Measurements from ENCODE around the gene CALM1.
A peak's percentile ranks its signal among the peaks of the same experiment; 100 is the strongest.
"Not testable (repeated sequence)": the region's sequence is repeated elsewhere in the genome, so short reads cannot be mapped to it uniquely, and the experiment has no call there.

Gene CALM1

GRCh38 chr14:90383126-90383730 lies 13.6 kb upstream of the CALM1 start:
- no peaks in the 10 kb centered on the region for H3K9me3 ChIP-seq (ENCODE audit: control insufficient read depth in 5 of 5, low read length in 5 of 5)
- H3K27me3 ChIP-seq (ENCODE audit: control insufficient read depth in 5 of 5, insufficient read depth in 4 of 5, low read length in 5 of 5) = no peaks in the 10 kb centered on the region
- peak overlapping the region; percentile 100 for H3K27ac ChIP-seq (ENCODE audit: low read depth, low read length)
- peak overlapping the region; percentile 88 to 99 (median 97) for H3K9ac ChIP-seq (ENCODE audit: low read length in 5 of 5)
- no peaks in the 10 kb centered on the region for H3K36me3 ChIP-seq (ENCODE audit: control insufficient read depth in 5 of 5, insufficient read depth in 5 of 5, low read length in 5 of 5)
- H3K4me3 ChIP-seq (ENCODE audit: low read depth in 1 of 5, low read length in 5 of 5) = peak overlapping the region; percentile 77 to 92 (median 86)
- H3K4me1 ChIP-seq (ENCODE audit: control insufficient read depth in 5 of 5, insufficient read depth in 5 of 5, low read length in 5 of 5) = peaks cover 5 to 48% (median 35%) of the 10 kb centered on the region in 5 donors

DNA sequence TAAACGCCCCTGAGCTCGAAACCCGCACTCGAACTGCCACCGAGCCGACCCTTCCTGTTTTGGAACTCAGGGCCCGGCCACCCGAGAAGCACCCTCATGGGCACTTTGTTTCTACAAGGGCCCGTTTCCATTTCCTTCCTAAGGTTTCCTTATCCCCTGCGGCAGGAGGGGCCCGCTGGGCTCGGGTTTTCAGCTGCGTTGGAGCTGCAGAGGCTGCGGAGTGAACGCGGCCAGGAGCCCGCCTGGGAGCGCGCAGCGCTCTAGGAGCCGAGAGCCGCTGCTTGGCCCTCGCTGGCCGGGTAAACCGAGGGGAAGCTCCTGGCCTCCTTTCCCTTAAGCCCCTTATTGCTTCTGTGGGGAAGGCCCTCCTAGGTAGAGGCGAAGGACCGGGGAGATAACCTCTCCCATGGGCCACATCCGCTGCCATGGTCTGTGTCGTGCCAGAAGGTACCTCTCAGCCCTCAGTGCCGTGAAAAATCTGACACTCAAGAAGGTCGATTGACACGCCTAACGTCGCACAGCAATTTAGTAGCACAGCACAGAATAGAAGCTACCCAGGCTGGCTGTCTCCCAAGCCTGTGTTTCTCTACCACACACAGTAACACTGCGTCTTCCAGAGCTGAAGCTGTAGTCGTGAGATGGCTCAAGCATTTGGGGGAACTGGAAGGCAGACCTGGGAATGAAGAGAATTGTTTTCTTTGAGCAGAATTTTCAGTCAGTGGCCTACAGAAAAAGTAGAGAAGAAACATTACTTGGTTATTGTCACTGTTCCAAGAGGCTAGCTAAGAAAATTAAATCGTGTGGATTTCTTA lies 12.9 kb upstream of the CALM1 start:
- Histone ChIP-seq H3K36me3 (ENCODE audit: control insufficient read depth in 5 of 5, insufficient read depth in 5 of 5, low read length in 5 of 5) (no peaks in the 10 kb centered on the region), H3K27me3 (ENCODE audit: control insufficient read depth in 5 of 5, insufficient read depth in 4 of 5, low read length in 5 of 5) (no peaks in the 10 kb centered on the region), H3K9ac (ENCODE audit: low read length in 5 of 5) (peak overlapping the region; percentile 78 to 91 (median 89)), H3K4me1 (ENCODE audit: control insufficient read depth in 5 of 5, insufficient read depth in 5 of 5, low read length in 5 of 5) (peaks cover 5 to 55% (median 40%) of the 10 kb centered on the region in 5 donors), H3K4me3 (ENCODE audit: low read depth in 1 of 5, low read length in 5 of 5) (peak overlapping the region; percentile 70 to 86 (median 77)), H3K9me3 (ENCODE audit: control insufficient read depth in 5 of 5, low read length in 5 of 5) (no peaks in the 10 kb centered on the region), H3K27ac (ENCODE audit: low read depth, low read length) (peak overlapping the region; percentile 100)

DNA sequence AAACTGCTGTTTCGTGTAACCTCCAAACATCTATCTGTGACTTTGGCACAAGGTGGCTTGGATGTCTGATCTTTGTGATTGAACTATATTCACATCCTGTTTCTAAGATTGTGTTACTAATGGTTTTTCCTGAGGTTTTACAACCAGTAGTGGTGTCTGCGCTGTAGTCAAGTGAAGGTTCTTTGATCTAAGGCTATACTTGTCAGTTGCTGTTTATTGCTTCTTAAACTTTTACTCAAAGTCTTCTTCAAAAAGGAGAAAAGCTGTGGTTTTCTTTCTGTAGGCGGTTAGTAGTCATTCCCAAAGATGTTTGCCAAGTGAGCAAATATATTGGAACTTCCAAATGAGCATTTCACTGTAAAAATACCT lies 12.3 kb upstream of the CALM1 start:
- Histone ChIP-seq H3K9me3 (ENCODE audit: control insufficient read depth in 5 of 5, low read length in 5 of 5) (no peaks in the 10 kb centered on the region), H3K27me3 (ENCODE audit: control insufficient read depth in 5 of 5, insufficient read depth in 4 of 5, low read length in 5 of 5) (no peaks in the 10 kb centered on the region), H3K36me3 (ENCODE audit: control insufficient read depth in 5 of 5, insufficient read depth in 5 of 5, low read length in 5 of 5) (no peaks in the 10 kb centered on the region), H3K27ac (ENCODE audit: low read depth, low read length) (peak overlapping the region; percentile 100), H3K4me1 (ENCODE audit: control insufficient read depth in 5 of 5, insufficient read depth in 5 of 5, low read length in 5 of 5) (peaks cover 5 to 55% (median 40%) of the 10 kb centered on the region in 5 donors), H3K4me3 (ENCODE audit: low read depth in 1 of 5, low read length in 5 of 5) (peak overlapping the region in 4 of 5 donors; percentile 71 to 86 (median 79)), H3K9ac (ENCODE audit: low read length in 5 of 5) (peak overlapping the region in 3 of 5 donors; percentile 57 to 90 (median 88))

DNA sequence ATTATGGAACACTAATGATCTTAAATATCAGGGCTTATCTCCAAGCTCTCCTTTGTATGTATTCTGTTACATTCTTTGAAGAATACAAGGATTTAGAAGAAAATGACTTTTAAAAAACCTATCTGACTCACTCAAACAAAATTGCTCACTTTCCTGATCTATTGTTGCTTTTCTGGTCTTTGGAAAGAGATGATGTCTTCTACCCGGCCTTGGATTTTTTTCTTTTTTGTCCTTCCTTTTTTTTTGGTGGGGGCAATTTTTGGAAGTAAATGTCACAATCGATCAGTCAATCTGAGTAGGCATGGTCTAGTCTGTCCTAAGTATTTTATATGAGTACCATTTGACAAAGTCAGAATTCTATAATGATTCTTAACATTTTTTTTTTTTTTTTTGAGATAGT lies 10.5 kb upstream of the CALM1 start:
- H3K9ac ChIP-seq (ENCODE audit: low read length in 5 of 5) = no peak overlapping the region
- no peaks in the 10 kb centered on the region for H3K27me3 ChIP-seq (ENCODE audit: control insufficient read depth in 5 of 5, insufficient read depth in 4 of 5, low read length in 5 of 5)
- H3K27ac ChIP-seq (ENCODE audit: low read depth, low read length) = no peak overlapping the region
- H3K9me3 ChIP-seq (ENCODE audit: control insufficient read depth in 5 of 5, low read length in 5 of 5) = no peaks in the 10 kb centered on the region
- H3K36me3 ChIP-seq (ENCODE audit: control insufficient read depth in 5 of 5, insufficient read depth in 5 of 5, low read length in 5 of 5) = no peaks in the 10 kb centered on the region
- no peak overlapping the region for H3K4me3 ChIP-seq (ENCODE audit: low read depth in 1 of 5, low read length in 5 of 5)
- H3K4me1 ChIP-seq (ENCODE audit: control insufficient read depth in 5 of 5, insufficient read depth in 5 of 5, low read length in 5 of 5) = peaks cover 5 to 50% (median 39%) of the 10 kb centered on the region in 5 donors

DNA sequence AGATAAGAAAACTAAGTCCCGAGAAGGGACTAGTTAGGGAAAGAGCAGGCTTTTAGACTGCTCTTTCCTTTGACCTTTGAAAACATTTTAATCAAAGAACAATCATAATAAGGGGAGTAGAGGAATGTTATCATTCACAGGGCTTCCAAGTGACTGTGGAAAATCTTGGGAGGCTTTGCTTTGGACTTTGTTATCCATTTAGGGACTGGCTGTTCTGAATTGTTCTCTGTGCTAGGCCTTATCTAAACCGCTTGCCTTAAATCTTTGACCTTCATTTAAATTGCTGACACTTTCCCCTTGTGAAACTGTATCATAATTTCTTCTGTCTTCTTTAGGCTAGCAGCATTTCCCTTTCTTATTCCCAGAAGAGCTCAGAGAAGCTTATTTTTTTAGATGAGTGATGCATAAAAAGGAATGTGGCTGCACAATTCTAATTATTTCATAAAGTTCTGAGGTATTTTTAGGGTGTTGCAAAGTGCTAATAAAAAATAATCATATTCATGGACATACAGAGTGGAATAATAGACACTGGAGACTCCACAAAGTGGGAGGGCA lies 9.5 kb upstream of the CALM1 start:
- H3K4me3 ChIP-seq (ENCODE audit: low read depth in 1 of 5, low read length in 5 of 5) = no peak overlapping the region
- H3K27ac ChIP-seq (ENCODE audit: low read depth, low read length) = peak overlapping the region; percentile 87
- peak overlapping the region in 1 of 5 donors; percentile 59 for H3K9ac ChIP-seq (ENCODE audit: low read length in 5 of 5)
- no peaks in the 10 kb centered on the region for H3K36me3 ChIP-seq (ENCODE audit: control insufficient read depth in 5 of 5, insufficient read depth in 5 of 5, low read length in 5 of 5)
- H3K4me1 ChIP-seq (ENCODE audit: control insufficient read depth in 5 of 5, insufficient read depth in 5 of 5, low read length in 5 of 5) = peaks cover 5 to 40% (median 29%) of the 10 kb centered on the region in 5 donors
- H3K9me3 ChIP-seq (ENCODE audit: control insufficient read depth in 5 of 5, low read length in 5 of 5) = no peaks in the 10 kb centered on the region
- H3K27me3 ChIP-seq (ENCODE audit: control insufficient read depth in 5 of 5, insufficient read depth in 4 of 5, low read length in 5 of 5) = no peaks in the 10 kb centered on the region

- Histone ChIP-seq H3K9me3 (ENCODE audit: control insufficient read depth in 5 of 5, low read length in 5 of 5) (no peaks in the 10 kb centered on the region), H3K27me3 (ENCODE audit: control insufficient read depth in 5 of 5, insufficient read depth in 4 of 5, low read length in 5 of 5) (no peaks in the 10 kb centered on the region), H3K4me3 (ENCODE audit: low read depth in 1 of 5, low read length in 5 of 5) (peak overlapping the region in 1 of 5 donors; percentile 4), H3K4me1 (ENCODE audit: control insufficient read depth in 5 of 5, insufficient read depth in 5 of 5, low read length in 5 of 5) (peaks cover 3 to 36% (median 23%) of the 10 kb centered on the region in 5 donors), H3K9ac (ENCODE audit: low read length in 5 of 5) (no peak overlapping the region), H3K27ac (ENCODE audit: low read depth, low read length) (peak overlapping the region; percentile 87), H3K36me3 (ENCODE audit: control insufficient read depth in 5 of 5, insufficient read depth in 5 of 5, low read length in 5 of 5) (no peaks in the 10 kb centered on the region)
Observed at GRCh38 chr14:90388437-90388836, 8.4 kb upstream of the CALM1 start.

DNA sequence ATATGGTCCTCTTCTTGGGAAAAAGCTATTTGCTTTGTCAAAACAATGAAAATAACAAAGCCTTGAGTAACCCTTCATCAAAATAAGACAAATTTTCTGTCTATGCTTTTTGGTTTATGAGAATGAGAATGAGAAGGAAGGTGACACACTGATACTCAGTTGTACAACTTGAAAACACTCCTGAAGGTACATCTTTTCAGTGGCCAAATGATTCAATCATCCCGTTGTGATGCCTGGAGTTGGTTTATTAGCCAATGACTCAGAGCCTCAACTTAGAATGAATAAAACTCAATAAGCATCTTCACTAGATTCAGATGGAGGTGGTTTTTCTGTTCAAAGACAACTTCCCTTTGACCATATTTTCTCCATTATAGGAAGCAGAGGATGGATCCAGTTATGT lies 7.8 kb upstream of the CALM1 start:
- Histone ChIP-seq H3K36me3 (ENCODE audit: control insufficient read depth in 5 of 5, insufficient read depth in 5 of 5, low read length in 5 of 5) (no peaks in the 10 kb centered on the region), H3K9me3 (ENCODE audit: control insufficient read depth in 5 of 5, low read length in 5 of 5) (no peaks in the 10 kb centered on the region), H3K4me1 (ENCODE audit: control insufficient read depth in 5 of 5, insufficient read depth in 5 of 5, low read length in 5 of 5) (peaks cover 3 to 31% (median 18%) of the 10 kb centered on the region in 5 donors), H3K9ac (ENCODE audit: low read length in 5 of 5) (no peak overlapping the region), H3K4me3 (ENCODE audit: low read depth in 1 of 5, low read length in 5 of 5) (no peak overlapping the region), H3K27ac (ENCODE audit: low read depth, low read length) (no peak overlapping the region), H3K27me3 (ENCODE audit: control insufficient read depth in 5 of 5, insufficient read depth in 4 of 5, low read length in 5 of 5) (no peaks in the 10 kb centered on the region)

- Histone ChIP-seq H3K27me3 (ENCODE audit: control insufficient read depth in 5 of 5, insufficient read depth in 4 of 5, low read length in 5 of 5) (no peaks in the 10 kb centered on the region), H3K9ac (ENCODE audit: low read length in 5 of 5) (no peak overlapping the region), H3K4me3 (ENCODE audit: low read depth in 1 of 5, low read length in 5 of 5) (no peak overlapping the region), H3K9me3 (ENCODE audit: control insufficient read depth in 5 of 5, low read length in 5 of 5) (no peaks in the 10 kb centered on the region), H3K4me1 (ENCODE audit: control insufficient read depth in 5 of 5, insufficient read depth in 5 of 5, low read length in 5 of 5) (peaks cover 0 to 15% (median 12%) of the 10 kb centered on the region in 5 donors), H3K36me3 (ENCODE audit: control insufficient read depth in 5 of 5, insufficient read depth in 5 of 5, low read length in 5 of 5) (no peaks in the 10 kb centered on the region), H3K27ac (ENCODE audit: low read depth, low read length) (no peak overlapping the region)
Observed at GRCh38 chr14:90393966-90394365, 2.9 kb upstream of the CALM1 start.

DNA sequence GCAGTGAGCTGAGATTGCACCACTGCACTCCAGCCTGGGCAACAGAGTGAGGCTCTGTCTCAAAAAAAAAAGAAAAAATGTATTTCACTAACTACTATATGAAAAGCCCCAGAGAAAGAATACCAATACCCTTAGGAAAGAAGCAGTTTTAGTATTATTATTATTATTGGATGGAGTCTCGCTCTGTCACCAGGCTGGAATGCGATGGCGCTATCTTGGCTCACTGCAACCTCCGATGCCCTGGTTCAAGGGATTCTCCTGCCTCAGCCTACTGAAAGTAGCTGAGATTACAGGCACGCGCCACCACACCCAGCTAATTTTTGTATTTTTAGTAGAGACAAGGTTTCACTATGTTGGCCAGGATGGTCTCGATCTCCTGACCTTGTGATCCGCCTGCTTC lies 2.0 kb upstream of the CALM1 start:
- peaks cover 6 to 23% (median 20%) of the 10 kb centered on the region in 5 donors for H3K4me1 ChIP-seq (ENCODE audit: control insufficient read depth in 5 of 5, insufficient read depth in 5 of 5, low read length in 5 of 5)
- not testable (repeated sequence) for H3K27ac ChIP-seq (ENCODE audit: low read depth, low read length); H3K36me3 ChIP-seq (ENCODE audit: control insufficient read depth in 5 of 5, insufficient read depth in 5 of 5, low read length in 5 of 5); H3K9me3 ChIP-seq (ENCODE audit: control insufficient read depth in 5 of 5, low read length in 5 of 5); H3K4me3 ChIP-seq (ENCODE audit: low read depth in 1 of 5, low read length in 5 of 5); H3K9ac ChIP-seq (ENCODE audit: low read length in 5 of 5); H3K27me3 ChIP-seq (ENCODE audit: control insufficient read depth in 5 of 5, insufficient read depth in 4 of 5, low read length in 5 of 5)
